A549 (cell line): Measurements from ENCODE around the gene MYBPC2. TPM values are rescaled to one million over a fixed set of nuclear protein-coding genes. Genes with fewer than 3 reads are reported as not detected.
"Not testable (repeated sequence)": the region's sequence is repeated elsewhere in the genome, so short reads cannot be mapped to it uniquely, and the experiment has no call there.

ENCODE experiments used
- ATAC-seq, 2 experiments: fragments of 200-7000 bp in 1 of 2; fragments of >200 bp in 1 of 2; cut with Nextera tagmentation in 1 of 2; cut with Tn5 transposase in 1 of 2; 3 replicates each; pipeline versions ENCODE4 v1.8.0 to v1.9.1; 2018 to 2020; ENCODE audit warnings: mild to moderate bottlenecking in 1 of 2, moderate library complexity in 1 of 2
- CTCF ChIA-PET: fragments of 300-600 bp; sonication (Branson Sonifier 250); formaldehyde crosslinking; extraction: SDS; loops from one replicate; lab custom pipeline; 2021; ENCODE audit warnings: antibody characterized with exemption, inconsistent platforms; lab: Yijun Ruan, JAX
- POLR2A ChIA-PET: fragments of 350-600 bp; formaldehyde crosslinking; extraction: SDS; loops from one replicate; lab custom pipeline; 2021; ENCODE audit warnings: antibody characterized with exemption, inconsistent platforms; lab: Yijun Ruan, JAX
- DNase-seq, 2 experiments: peaks; one replicate each; pipeline versions ENCODE4 v3.0.0 to v3.0.0-alpha.2; 2011 to 2016; ENCODE audit warnings: low read depth in 1 of 2, low spot score in 1 of 2
- FAIRE-seq: peaks from 2 replicates; lab custom pipeline; 2011; peaks lifted over from hg19 to GRCh38; lab: Jason Lieb, UNC
- H3K27ac ChIP-seq, 2 experiments: fragments of >200 bp; sonication (Bioruptor Twin); formaldehyde crosslinking; 3 replicates each; pipeline ENCODE4 v1.5.1; 2016 to 2017
- H3K4me1 ChIP-seq: fragments of >200 bp; sonication (Bioruptor Twin); formaldehyde crosslinking; 3 replicates; pipeline ENCODE4 v1.6.1; 2016
- H3K4me2 ChIP-seq: fragments of >200 bp; sonication (Bioruptor Twin); formaldehyde crosslinking; 3 replicates; pipeline ENCODE4 v1.6.1; 2016
- H3K4me3 ChIP-seq: fragments of >200 bp; sonication (Bioruptor Twin); formaldehyde crosslinking; 3 replicates; pipeline ENCODE4 v1.5.1; 2016
- H3K9me3 ChIP-seq: fragments of >200 bp; sonication (Bioruptor Twin); formaldehyde crosslinking; 3 replicates; pipeline ENCODE4 v1.6.1; 2016
- CHD2 ChIP-seq: fragments of 150-350 bp; IDR thresholded peaks from 2 replicates; pipeline ENCODE4 v1.6.1; 2014; ENCODE audit warnings: low read length; ENCODE audit not compliant: partially characterized antibody
- EHF ChIP-seq: fragments of 250-450 bp; sonication (Bioruptor Pico); IDR thresholded peaks from 2 replicates; pipeline ENCODE4 v1.5.0; 2020; ENCODE audit warnings: mild to moderate bottlenecking
- EP300 ChIP-seq, 2 experiments: fragments of >200 bp; sonication (Bioruptor Twin); formaldehyde crosslinking; IDR thresholded peaks; 2 replicates in 1 of 2; 3 replicates in 1 of 2; pipeline ENCODE4 v1.6.1; 2016 to 2017
- ESRRA ChIP-seq: fragments of 150-350 bp; IDR thresholded peaks from 2 replicates; pipeline ENCODE4 v1.6.1; 2014; ENCODE audit warnings: mild to moderate bottlenecking, low read length, borderline replicate concordance
- FOSL2 ChIP-seq, 2 experiments: fragments of 450-650 bp in 1 of 2; fragments of >200 bp in 1 of 2; sonication (Bioruptor Twin) in 1 of 2; formaldehyde crosslinking; IDR thresholded peaks; 2 replicates each; pipeline versions ENCODE4 v1.5.0 to v1.6.1; 2016 to 2020; ENCODE audit warnings: mild to moderate bottlenecking in 1 of 2, moderate library complexity in 1 of 2
- HDAC2 ChIP-seq: fragments of 200-600 bp; sonication (generic); IDR thresholded peaks from 2 replicates; pipeline ENCODE4 v1.6.1; 2016
- KDM5A ChIP-seq: fragments of 200-600 bp; sonication (generic); IDR thresholded peaks from 2 replicates; pipeline ENCODE4 v1.6.1; 2016; ENCODE audit warnings: antibody characterized with exemption, mild to moderate bottlenecking
- MAFK ChIP-seq: fragments of 450-650 bp; IDR thresholded peaks from 2 replicates; pipeline ENCODE4 v1.6.1; 2014; ENCODE audit not compliant: partially characterized antibody
- NFE2L2 ChIP-seq: fragments of 150-350 bp; conservative IDR thresholded peaks from 2 replicates; pipeline ENCODE4 v1.6.1; 2014; ENCODE audit warnings: low read length
- NR3C1 ChIP-seq: fragments of >200 bp; sonication (Bioruptor Twin); formaldehyde crosslinking; IDR thresholded peaks from 3 replicates; pipeline ENCODE4 v1.6.1; 2017
- PHF8 ChIP-seq: fragments of 200-600 bp; sonication (generic); IDR thresholded peaks from 2 replicates; pipeline ENCODE4 v1.6.1; 2016; ENCODE audit warnings: low read depth, mild to moderate bottlenecking, antibody characterized with exemption, moderate library complexity, borderline replicate concordance
- POLR2A ChIP-seq: IDR thresholded peaks from 2 replicates; pipeline ENCODE4 v1.6.1; 2012; ENCODE audit warnings: mild to moderate bottlenecking, low read length
- RAD21 ChIP-seq, 2 experiments: fragments of >200 bp in 1 of 2; sonication (Bioruptor Twin) in 1 of 2; formaldehyde crosslinking in 1 of 2; IDR thresholded peaks in 1 of 2; conservative IDR thresholded peaks in 1 of 2; 2 replicates in 1 of 2; 3 replicates in 1 of 2; pipeline ENCODE4 v1.6.1; 2012 to 2018; ENCODE audit warnings: inconsistent platforms in 1 of 2
- ZFP36 ChIP-seq: fragments of 450-650 bp; IDR thresholded peaks from 2 replicates; pipeline ENCODE4 v1.6.1; 2014; ENCODE audit warnings: borderline replicate concordance; ENCODE audit not compliant: partially characterized antibody
- ZSCAN20 ChIP-seq: fragments of 250-450 bp; sonication (Bioruptor Pico); IDR thresholded peaks from 2 replicates; pipeline ENCODE4 v1.8.0; 2022; ENCODE audit warnings: mild to moderate bottlenecking, moderate library complexity
- WGBS: methylation state at CpG from one replicate; pipeline ENCODE4 v1.1.6; 2017; ENCODE audit errors: missing lambda C conversion rate; 5-methylcytosine and 5-hydroxymethylcytosine counted together
- polyA plus RNA-seq, 4 experiments: library from polyadenylated mRNA; depleted of rRNA in 3 of 4; stranded (reverse); fragments of >200 nt; fragmentation: RNase III in 1 of 4; extraction: RNeasy Plus Mini Kit Qiagen cat#74134 plus additional on column Dnase treatment in 1 of 4; gene quantifications; 2 replicates in 3 of 4; 3 replicates in 1 of 4; pipeline ENCODE4 v1.2.3, GENCODE V29; 2011 to 2017
- TF ChIP-seq, protein P1 (sequence below): fragments of >200 bp; sonication (Bioruptor Twin); formaldehyde crosslinking; IDR thresholded peaks from 3 replicates; pipeline ENCODE4 v1.6.1; 2016
- TF ChIP-seq, protein P2 (sequence below): IDR thresholded peaks from 2 replicates; pipeline ENCODE4 v1.6.1; 2012
- TF ChIP-seq, protein P3 (sequence below): fragments of >200 bp; sonication (Bioruptor Twin); formaldehyde crosslinking; IDR thresholded peaks from 2 replicates; pipeline ENCODE4 v1.6.1; 2016
- TF ChIP-seq, protein P4 (sequence below): fragments of 200-600 bp; sonication (generic); IDR thresholded peaks from 2 replicates; pipeline ENCODE4 v1.6.1; 2016; ENCODE audit warnings: antibody characterized with exemption, mild to moderate bottlenecking, moderate library complexity
- TF ChIP-seq, protein P5 (sequence below): fragments of 250-450 bp; sonication (Bioruptor Pico); IDR thresholded peaks from 2 replicates; pipeline ENCODE4 v1.5.0; 2020; ENCODE audit warnings: low read depth, mild to moderate bottlenecking, moderate library complexity

Gene MYBPC2
- polyA plus RNA-seq, 2 of the 4 experiments (the other 2 are of a cell fraction), result 0.10 TPM; not detected in 1

DNA sequence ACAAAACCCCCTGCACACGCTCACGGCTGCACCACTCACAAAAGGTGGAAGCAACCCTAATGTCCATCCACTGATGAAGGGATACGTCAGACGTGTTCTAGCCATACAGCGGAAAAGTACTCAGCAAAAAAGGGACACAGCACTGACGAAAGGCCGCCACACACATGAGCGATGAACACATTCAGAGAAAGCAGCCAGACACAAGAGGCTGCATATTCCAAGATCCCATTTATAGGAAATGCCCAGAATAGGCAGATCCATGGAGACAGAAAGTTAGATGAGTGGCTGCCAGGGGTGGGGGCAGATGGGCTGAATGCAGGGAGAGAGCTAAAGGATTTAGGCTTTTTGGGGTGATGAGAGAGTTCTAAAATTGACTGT, 44.8 kb upstream of the MYBPC2 start (continued):
- TF ChIP-seq, protein P1, sequence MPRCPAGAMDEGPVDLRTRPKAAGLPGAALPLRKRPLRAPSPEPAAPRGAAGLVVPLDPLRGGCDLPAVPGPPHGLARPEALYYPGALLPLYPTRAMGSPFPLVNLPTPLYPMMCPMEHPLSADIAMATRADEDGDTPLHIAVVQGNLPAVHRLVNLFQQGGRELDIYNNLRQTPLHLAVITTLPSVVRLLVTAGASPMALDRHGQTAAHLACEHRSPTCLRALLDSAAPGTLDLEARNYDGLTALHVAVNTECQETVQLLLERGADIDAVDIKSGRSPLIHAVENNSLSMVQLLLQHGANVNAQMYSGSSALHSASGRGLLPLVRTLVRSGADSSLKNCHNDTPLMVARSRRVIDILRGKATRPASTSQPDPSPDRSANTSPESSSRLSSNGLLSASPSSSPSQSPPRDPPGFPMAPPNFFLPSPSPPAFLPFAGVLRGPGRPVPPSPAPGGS, result no peak
- no peak for TF ChIP-seq EHF (CRISPR knock-in tag)

DNA sequence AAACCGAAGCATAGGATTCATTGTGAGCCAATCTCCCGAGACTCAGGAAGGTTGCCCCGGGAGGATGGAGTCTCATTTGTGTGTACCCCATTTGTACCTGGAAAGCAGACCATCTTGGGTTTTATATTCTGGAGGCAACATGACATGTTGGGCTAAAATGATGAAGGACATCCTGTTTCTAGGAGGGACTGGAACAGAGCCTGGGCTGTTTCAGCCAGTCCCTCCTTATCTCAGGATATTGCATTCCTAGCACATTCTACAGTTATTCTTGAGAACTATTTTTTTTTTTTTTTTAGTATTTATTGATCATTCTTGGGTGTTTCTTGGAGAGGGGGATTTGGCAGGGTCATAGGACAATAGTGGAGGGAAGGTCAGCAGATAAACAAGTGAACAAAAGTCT, 42.4 kb upstream of the MYBPC2 start:
- H3K4me3 ChIP-seq, H3K27ac ChIP-seq, H3K4me2 ChIP-seq, H3K4me1 ChIP-seq, DNase-seq, CTCF ChIA-PET, H3K9me3 ChIP-seq, ATAC-seq, FAIRE-seq: not testable (repeated sequence)
- WGBS, result 92% methylated on average over 3 of the region's 3 CpGs
- POLR2A ChIA-PET, result interaction anchor here (0.7 kb wide), 1 partner anchor 36 kb away, joined by 3 read pairs; no protein-coding TSS in a partner anchor

DNA sequence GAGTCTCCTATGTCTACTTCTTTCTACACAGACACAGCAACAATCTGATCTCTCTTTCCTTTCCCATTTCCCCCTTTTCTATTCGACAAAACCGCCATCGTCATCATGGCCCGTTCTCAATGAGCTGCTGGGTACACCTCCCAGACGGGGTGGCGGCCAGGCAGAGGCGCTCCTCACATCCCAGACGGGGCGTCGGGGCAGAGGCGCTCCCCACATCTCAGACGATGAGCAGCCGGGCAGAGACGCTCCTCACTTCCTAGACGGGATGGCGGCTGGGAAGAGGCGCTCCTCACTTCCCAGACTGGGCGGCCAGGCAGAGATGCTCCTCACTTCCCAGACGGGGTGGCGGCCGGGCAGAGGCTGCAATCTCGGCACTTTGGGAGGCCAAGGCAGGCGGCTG, 41.7 kb upstream of the MYBPC2 start:
- H3K9me3 ChIP-seq, DNase-seq, H3K4me2 ChIP-seq, FAIRE-seq, H3K4me1 ChIP-seq, H3K4me3 ChIP-seq, POLR2A ChIA-PET, ATAC-seq, H3K27ac ChIP-seq, CTCF ChIA-PET: not testable (repeated sequence)
- 93% methylated on average over 23 of the region's 23 CpGs for WGBS

DNA sequence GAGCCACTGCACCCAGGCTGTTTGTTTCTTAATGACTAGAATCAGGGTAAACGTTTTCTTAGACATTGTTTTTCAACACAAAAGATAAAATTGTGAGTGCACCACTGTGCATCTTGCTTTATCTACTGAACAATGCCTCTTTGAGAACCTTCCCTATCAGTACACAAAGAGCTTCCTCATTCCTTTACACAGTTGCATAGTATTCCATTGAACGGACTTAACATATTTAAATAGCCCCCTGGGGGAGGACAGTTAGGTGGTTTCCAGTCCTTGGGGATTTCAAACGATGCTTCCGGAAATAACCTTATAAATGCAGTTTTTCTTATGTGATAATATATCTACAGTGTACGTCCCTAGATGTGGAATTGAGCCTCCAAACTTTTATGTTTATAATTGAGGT, 39.9 kb upstream of the MYBPC2 start:
- 82% methylated on average over 5 of the region's 5 CpGs for WGBS
- ChIA-PET POLR2A (no interaction called here), CTCF (interaction anchor here (0.9 to 1.7 kb wide), 4 partner anchors 11 to 68 kb away, joined by 3 to 6 read pairs (median 4); no protein-coding TSS in a partner anchor)
- Histone ChIP-seq H3K4me2 (no peak overlapping the region), H3K27ac (no peak overlapping the region), H3K9me3 (no peaks in the 10 kb centered on the region), H3K4me3 (no peak overlapping the region), H3K4me1 (no peaks in the 10 kb centered on the region)
- DNase-seq (no peak), ATAC-seq (no peak), FAIRE-seq (no peak)
- TF ChIP-seq MAFK, result no peak
- TF ChIP-seq, protein P2, sequence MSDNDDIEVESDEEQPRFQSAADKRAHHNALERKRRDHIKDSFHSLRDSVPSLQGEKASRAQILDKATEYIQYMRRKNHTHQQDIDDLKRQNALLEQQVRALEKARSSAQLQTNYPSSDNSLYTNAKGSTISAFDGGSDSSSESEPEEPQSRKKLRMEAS, result no peak
- TF ChIP-seq, protein P3, sequence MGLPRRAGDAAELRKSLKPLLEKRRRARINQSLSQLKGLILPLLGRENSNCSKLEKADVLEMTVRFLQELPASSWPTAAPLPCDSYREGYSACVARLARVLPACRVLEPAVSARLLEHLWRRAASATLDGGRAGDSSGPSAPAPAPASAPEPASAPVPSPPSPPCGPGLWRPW, result no peak
- TF ChIP-seq, protein P4, sequence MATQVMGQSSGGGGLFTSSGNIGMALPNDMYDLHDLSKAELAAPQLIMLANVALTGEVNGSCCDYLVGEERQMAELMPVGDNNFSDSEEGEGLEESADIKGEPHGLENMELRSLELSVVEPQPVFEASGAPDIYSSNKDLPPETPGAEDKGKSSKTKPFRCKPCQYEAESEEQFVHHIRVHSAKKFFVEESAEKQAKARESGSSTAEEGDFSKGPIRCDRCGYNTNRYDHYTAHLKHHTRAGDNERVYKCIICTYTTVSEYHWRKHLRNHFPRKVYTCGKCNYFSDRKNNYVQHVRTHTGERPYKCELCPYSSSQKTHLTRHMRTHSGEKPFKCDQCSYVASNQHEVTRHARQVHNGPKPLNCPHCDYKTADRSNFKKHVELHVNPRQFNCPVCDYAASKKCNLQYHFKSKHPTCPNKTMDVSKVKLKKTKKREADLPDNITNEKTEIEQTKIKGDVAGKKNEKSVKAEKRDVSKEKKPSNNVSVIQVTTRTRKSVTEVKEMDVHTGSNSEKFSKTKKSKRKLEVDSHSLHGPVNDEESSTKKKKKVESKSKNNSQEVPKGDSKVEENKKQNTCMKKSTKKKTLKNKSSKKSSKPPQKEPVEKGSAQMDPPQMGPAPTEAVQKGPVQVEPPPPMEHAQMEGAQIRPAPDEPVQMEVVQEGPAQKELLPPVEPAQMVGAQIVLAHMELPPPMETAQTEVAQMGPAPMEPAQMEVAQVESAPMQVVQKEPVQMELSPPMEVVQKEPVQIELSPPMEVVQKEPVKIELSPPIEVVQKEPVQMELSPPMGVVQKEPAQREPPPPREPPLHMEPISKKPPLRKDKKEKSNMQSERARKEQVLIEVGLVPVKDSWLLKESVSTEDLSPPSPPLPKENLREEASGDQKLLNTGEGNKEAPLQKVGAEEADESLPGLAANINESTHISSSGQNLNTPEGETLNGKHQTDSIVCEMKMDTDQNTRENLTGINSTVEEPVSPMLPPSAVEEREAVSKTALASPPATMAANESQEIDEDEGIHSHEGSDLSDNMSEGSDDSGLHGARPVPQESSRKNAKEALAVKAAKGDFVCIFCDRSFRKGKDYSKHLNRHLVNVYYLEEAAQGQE, result no peak
- TF ChIP-seq NR3C1, result no peak
- TF ChIP-seq ESRRA, result no peak
- TF ChIP-seq HDAC2, result no peak
- TF ChIP-seq ZSCAN20, result no peak
- TF ChIP-seq EP300 (IDR thresholded peaks at IDR 0.05), result no peak
- no peak for TF ChIP-seq PHF8
- TF ChIP-seq RAD21 (conservative IDR thresholded peaks at IDR 0.05 in 1 of 2, IDR thresholded peaks at IDR 0.05 in 1 of 2), result no peak
- no peak for TF ChIP-seq KDM5A
- TF ChIP-seq CHD2, result no peak
- TF ChIP-seq NFE2L2, result no peak
- no peak for TF ChIP-seq POLR2A
- no peak for TF ChIP-seq ZFP36
- TF ChIP-seq, protein P5, sequence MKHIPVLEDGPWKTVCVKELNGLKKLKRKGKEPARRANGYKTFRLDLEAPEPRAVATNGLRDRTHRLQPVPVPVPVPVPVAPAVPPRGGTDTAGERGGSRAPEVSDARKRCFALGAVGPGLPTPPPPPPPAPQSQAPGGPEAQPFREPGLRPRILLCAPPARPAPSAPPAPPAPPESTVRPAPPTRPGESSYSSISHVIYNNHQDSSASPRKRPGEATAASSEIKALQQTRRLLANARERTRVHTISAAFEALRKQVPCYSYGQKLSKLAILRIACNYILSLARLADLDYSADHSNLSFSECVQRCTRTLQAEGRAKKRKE (CRISPR knock-in tag), result no peak
- TF ChIP-seq FOSL2 (IDR thresholded peaks at IDR 0.05), result no peak
- no peak for TF ChIP-seq FOSL2 (CRISPR knock-in tag; IDR thresholded peaks at IDR 0.05)
